Activated CD8-positive, alpha-beta memory T cell treated with anti-CD3 and anti-CD28 coated beads for 24 hours (primary cell): ENCODE measurements around the gene PASD1.

Source experiments
- DNase-seq: peaks from one replicate; pipeline ENCODE4 v3.0.0-alpha.2; 2020

Gene PASD1

GRCh38 chrX:151702741-151703340 lies 139.4 kb downstream of the PASD1 start:
- no peak for DNase-seq

- no peak for DNase-seq
Observed at GRCh38 chrX:151703487-151703886, 140.0 kb downstream of the PASD1 start.

- no peak for DNase-seq
Observed at GRCh38 chrX:151704041-151704663, 140.7 kb downstream of the PASD1 start.

GRCh38 chrX:151708821-151709220 lies 145.3 kb downstream of the PASD1 start:
- no peak for DNase-seq

- no peak for DNase-seq
Observed at GRCh38 chrX:151710457-151710856, 147.0 kb downstream of the PASD1 start.

GRCh38 chrX:151711154-151711553 lies 147.7 kb downstream of the PASD1 start:
- DNase-seq = no peak

GRCh38 chrX:151711787-151712186 lies 148.3 kb downstream of the PASD1 start:
- no peak for DNase-seq

GRCh38 chrX:151712253-151712652 lies 148.8 kb downstream of the PASD1 start:
- DNase-seq = no peak

GRCh38 chrX:151713849-151714248 lies 150.4 kb downstream of the PASD1 start:
- DNase-seq = no peak

- no peak for DNase-seq
Observed at GRCh38 chrX:151714362-151714761, 150.9 kb downstream of the PASD1 start.

- no peak for DNase-seq
Observed at GRCh38 chrX:151715752-151716151, 152.3 kb downstream of the PASD1 start, which contains the start of gene FATE1. Gene FATE1 (plus strand): TSS chrX:151716035. CDS start chrX:151716120, 85 bp downstream.

- DNase-seq = no peak
Observed at GRCh38 chrX:151722241-151722846, 158.9 kb downstream of the PASD1 start.

GRCh38 chrX:151723156-151723760 lies 159.8 kb downstream of the PASD1 start:
- no peak for DNase-seq

- DNase-seq = no peak
Observed at GRCh38 chrX:151724563-151725337, 161.3 kb downstream of the PASD1 start.

GRCh38 chrX:151725338-151725614 lies 161.8 kb downstream of the PASD1 start:
- DNase-seq = no peak
